WI38 (cell line): ENCODE data around the gene KRT77.

Experiments used
- H3K4me3 ChIP-seq: 2 replicates; pipeline ENCODE4 v1.5.1; 2011; ENCODE audit warnings: low read depth, mild to moderate bottlenecking, control low read depth, low read length
- TF ChIP-seq, protein P1 (sequence below): IDR thresholded peaks from 2 replicates; pipeline ENCODE4 v1.5.1; 2012; ENCODE audit warnings: low read depth, mild to moderate bottlenecking, control low read depth, low read length

Gene KRT77

DNA sequence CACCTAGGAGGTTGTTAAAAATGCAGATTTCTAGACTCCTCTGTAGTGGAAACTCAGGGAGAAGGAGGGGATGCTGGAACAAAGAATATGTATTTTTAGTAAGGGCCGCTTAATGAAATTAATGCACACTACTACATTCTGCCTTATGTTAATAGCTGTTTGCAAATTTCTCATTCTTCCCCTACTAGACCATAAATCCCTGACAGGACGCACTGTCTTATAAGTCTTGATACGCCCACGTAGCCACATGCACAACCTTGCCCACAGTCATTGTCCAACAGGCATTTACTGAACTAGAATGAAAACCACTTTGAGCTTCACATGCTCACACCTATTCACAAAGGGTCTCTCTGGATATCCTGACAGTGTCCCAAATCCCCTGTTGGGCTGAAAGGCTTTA is 61.9 kb downstream of the KRT77 start:
- no peak overlapping the region for H3K4me3 ChIP-seq
- TF ChIP-seq, protein P1, sequence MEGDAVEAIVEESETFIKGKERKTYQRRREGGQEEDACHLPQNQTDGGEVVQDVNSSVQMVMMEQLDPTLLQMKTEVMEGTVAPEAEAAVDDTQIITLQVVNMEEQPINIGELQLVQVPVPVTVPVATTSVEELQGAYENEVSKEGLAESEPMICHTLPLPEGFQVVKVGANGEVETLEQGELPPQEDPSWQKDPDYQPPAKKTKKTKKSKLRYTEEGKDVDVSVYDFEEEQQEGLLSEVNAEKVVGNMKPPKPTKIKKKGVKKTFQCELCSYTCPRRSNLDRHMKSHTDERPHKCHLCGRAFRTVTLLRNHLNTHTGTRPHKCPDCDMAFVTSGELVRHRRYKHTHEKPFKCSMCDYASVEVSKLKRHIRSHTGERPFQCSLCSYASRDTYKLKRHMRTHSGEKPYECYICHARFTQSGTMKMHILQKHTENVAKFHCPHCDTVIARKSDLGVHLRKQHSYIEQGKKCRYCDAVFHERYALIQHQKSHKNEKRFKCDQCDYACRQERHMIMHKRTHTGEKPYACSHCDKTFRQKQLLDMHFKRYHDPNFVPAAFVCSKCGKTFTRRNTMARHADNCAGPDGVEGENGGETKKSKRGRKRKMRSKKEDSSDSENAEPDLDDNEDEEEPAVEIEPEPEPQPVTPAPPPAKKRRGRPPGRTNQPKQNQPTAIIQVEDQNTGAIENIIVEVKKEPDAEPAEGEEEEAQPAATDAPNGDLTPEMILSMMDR, result no peak
